ENCODE results near the gene PCDHB4.

PCDHB4 gene

GRCh38 chr5:141121563-141121962, at the start of gene PCDHB4:
TSS of gene PCDHB4 (plus strand) at chr5:141121818. CDS start at chr5:141121999, 181 bp downstream.
- Histone ChIP-seq H3F3A (ENCODE audit: control insufficient read depth, insufficient read depth) (no peaks in the 10 kb centered on the region), H3K4me3 (ENCODE audit: low read length) (no peak within 1 kb of the TSS), H3K4me1 (ENCODE audit: control insufficient read depth, low read length) (no peaks in the 10 kb centered on the region), H3K36me3 (ENCODE audit: control insufficient read depth, low read length) (no peaks in the 10 kb centered on the region), H3K79me2 (ENCODE audit: control insufficient read depth, low read length) (no peaks in the 10 kb centered on the region), H3K4me2 (ENCODE audit: low read length) (no peak within 1 kb of the TSS), H3K9me2 (replicated peaks; ENCODE audit: control insufficient read depth, low read length) (no peaks in the 10 kb centered on the region), H3K27ac (ENCODE audit: low read depth, low read length) (no peak within 1 kb of the TSS), H3K9me3 (ENCODE audit: control insufficient read depth, insufficient read depth, low read length) (no peaks in the 10 kb centered on the region; the same call in 1 of the 2 replicates), H4K20me1 (ENCODE audit: control insufficient read depth, insufficient read depth, low read depth, low read length) (no peaks in the 10 kb centered on the region), H3K27me3 (ENCODE audit: control insufficient read depth, low read length) (no peaks in the 10 kb centered on the region)
- no peak for TF ChIP-seq EZH2phosphoT487 (IDR thresholded peaks at IDR 0.05; ENCODE audit: borderline replicate concordance, low read length)

GRCh38 chr5:141077826-141078225, 43.8 kb upstream of the PCDHB4 start:
- H3K4me3 ChIP-seq (ENCODE audit: low read length) = no peak overlapping the region
- no peaks in the 10 kb centered on the region for H3K36me3 ChIP-seq (ENCODE audit: control insufficient read depth, low read length)
- H3K4me2 ChIP-seq (ENCODE audit: low read length) = no peak overlapping the region
- H4K20me1 ChIP-seq (ENCODE audit: control insufficient read depth, insufficient read depth, low read depth, low read length) = no peaks in the 10 kb centered on the region
- TF ChIP-seq EZH2phosphoT487 (IDR thresholded peaks at IDR 0.05; ENCODE audit: borderline replicate concordance, low read length) = no peak
- no peak for TF ChIP-seq CTCF (IDR thresholded peaks at IDR 0.05; ENCODE audit: low read depth, low read length, poor library complexity, severe bottlenecking)
- no peaks in the 10 kb centered on the region for H3F3A ChIP-seq (ENCODE audit: control insufficient read depth, insufficient read depth)
- no peaks in the 10 kb centered on the region for H3K9me3 ChIP-seq (ENCODE audit: control insufficient read depth, insufficient read depth, low read length)
- no peak overlapping the region for H3K27ac ChIP-seq (ENCODE audit: low read depth, low read length)
- H3K4me1 ChIP-seq (ENCODE audit: control insufficient read depth, low read length) = no peaks in the 10 kb centered on the region
- no peaks in the 10 kb centered on the region for H3K9me2 ChIP-seq (replicated peaks; ENCODE audit: control insufficient read depth, low read length)
- no peaks in the 10 kb centered on the region for H3K79me2 ChIP-seq (ENCODE audit: control insufficient read depth, low read length)
- no peaks in the 10 kb centered on the region for H3K27me3 ChIP-seq (ENCODE audit: control insufficient read depth, low read length)

- TF ChIP-seq CTCF (IDR thresholded peaks at IDR 0.05; ENCODE audit: low read depth, low read length, poor library complexity, severe bottlenecking) (no peak), EZH2phosphoT487 (IDR thresholded peaks at IDR 0.05; ENCODE audit: borderline replicate concordance, low read length) (no peak)
- H3K4me2 ChIP-seq (ENCODE audit: low read length) = no peak overlapping the region
Observed at GRCh38 chr5:141082228-141082627, 39.4 kb upstream of the PCDHB4 start.

GRCh38 chr5:141084487-141084989, 37.1 kb upstream of the PCDHB4 start:
- Histone ChIP-seq H3K4me2 (ENCODE audit: low read length) (peak overlapping the region; percentile 44), H3K36me3 (ENCODE audit: control insufficient read depth, low read length) (no peaks in the 10 kb centered on the region), H3K9me3 (ENCODE audit: control insufficient read depth, insufficient read depth, low read length) (no peaks in the 10 kb centered on the region), H3K79me2 (ENCODE audit: control insufficient read depth, low read length) (no peaks in the 10 kb centered on the region), H3F3A (ENCODE audit: control insufficient read depth, insufficient read depth) (no peaks in the 10 kb centered on the region), H4K20me1 (ENCODE audit: control insufficient read depth, insufficient read depth, low read depth, low read length) (no peaks in the 10 kb centered on the region), H3K4me1 (ENCODE audit: control insufficient read depth, low read length) (no peaks in the 10 kb centered on the region), H3K27ac (ENCODE audit: low read depth, low read length) (no peak overlapping the region), H3K4me3 (ENCODE audit: low read length) (peak overlapping the region; percentile 52), H3K27me3 (ENCODE audit: control insufficient read depth, low read length) (peaks cover 13% of the 10 kb centered on the region), H3K9me2 (replicated peaks; ENCODE audit: control insufficient read depth, low read length) (no peaks in the 10 kb centered on the region)
- TF ChIP-seq EZH2phosphoT487 (IDR thresholded peaks at IDR 0.05; ENCODE audit: borderline replicate concordance, low read length) = no peak
- TF ChIP-seq CTCF (IDR thresholded peaks at IDR 0.05; ENCODE audit: low read depth, low read length, poor library complexity, severe bottlenecking) = peak; percentile 36

More at GRCh38 chr5:141082228-141082627, 39.4 kb upstream of the PCDHB4 start:
- no peaks in the 10 kb centered on the region for H4K20me1 ChIP-seq (ENCODE audit: control insufficient read depth, insufficient read depth, low read depth, low read length)
- no peaks in the 10 kb centered on the region for H3K9me2 ChIP-seq (replicated peaks; ENCODE audit: control insufficient read depth, low read length)
- no peak overlapping the region for H3K27ac ChIP-seq (ENCODE audit: low read depth, low read length)
- H3K79me2 ChIP-seq (ENCODE audit: control insufficient read depth, low read length) = no peaks in the 10 kb centered on the region
- no peaks in the 10 kb centered on the region for H3K36me3 ChIP-seq (ENCODE audit: control insufficient read depth, low read length)
- H3K9me3 ChIP-seq (ENCODE audit: control insufficient read depth, insufficient read depth, low read length) = no peaks in the 10 kb centered on the region
- peaks cover 2% of the 10 kb centered on the region; the same call in 1 of the 2 replicates for H3K27me3 ChIP-seq (ENCODE audit: control insufficient read depth, low read length)
- H3F3A ChIP-seq (ENCODE audit: control insufficient read depth, insufficient read depth) = no peaks in the 10 kb centered on the region
- no peaks in the 10 kb centered on the region for H3K4me1 ChIP-seq (ENCODE audit: control insufficient read depth, low read length)
- H3K4me3 ChIP-seq (ENCODE audit: low read length) = no peak overlapping the region

Data from DOHH2 (cell line).